Tibial nerve (tissue), 4 donors: ENCODE data around the gene ANKRD42.

Source experiments
- CTCF ChIP-seq, 5 experiments: fragments of 200-600 bp in 3 of 5; fragments of 450-650 bp in 2 of 5; sonication (generic) in 3 of 5; IDR thresholded peaks; one replicate each; pipeline ENCODE4 v1.5.1; 2016 to 2019; ENCODE audit warnings: antibody characterized with exemption in 5 of 5, mild to moderate bottlenecking in 3 of 5, moderate library complexity in 2 of 5
- EP300 ChIP-seq, 2 donors: sonication (generic); formaldehyde crosslinking; IDR thresholded peaks; one replicate each; pipeline ENCODE4 v1.6.1; 2017; ENCODE audit warnings: antibody characterized with exemption in 2 of 2, mild to moderate bottlenecking in 1 of 2

- no peak for TF ChIP-seq CTCF (IDR thresholded peaks at IDR 0.05)
- no peak for TF ChIP-seq EP300 (IDR thresholded peaks at IDR 0.05)
Measured at GRCh38 chr11:83185767-83186166, 7.7 kb upstream of the ANKRD42 start.
